Thyroid gland (tissue), 4 donors: ENCODE measurements around the gene SDCCAG8. TPM values are rescaled to one million over a fixed set of nuclear protein-coding genes. Genes with fewer than 3 reads are reported as not detected.

Experiments
- DNase-seq, 2 donors: peaks; one replicate each; pipeline ENCODE4 v3.0.0-alpha.2; 2019
- H3K27ac ChIP-seq, 3 donors: fragments of 200-600 bp; sonication (generic); 1 replicate in 2 of 3; 2 replicates in 1 of 3; pipeline ENCODE4 v1.5.1; 2016 to 2019; ENCODE audit warnings: mild to moderate bottlenecking in 1 of 3, moderate library complexity in 1 of 3
- H3K27me3 ChIP-seq: fragments of 200-600 bp; sonication (generic); one replicate; pipeline ENCODE4 v1.5.1; 2019
- H3K36me3 ChIP-seq, 2 donors: fragments of 200-600 bp; sonication (generic); one replicate each; pipeline ENCODE4 v1.5.1; 2016 to 2019
- H3K4me1 ChIP-seq, 2 donors: fragments of 200-600 bp; sonication (generic); one replicate each; pipeline ENCODE4 v1.5.1; 2017 to 2019
- H3K4me3 ChIP-seq, 3 donors: fragments of 200-600 bp; sonication (generic); replicated peaks in 1 of 3; 1 replicate in 2 of 3; 2 replicates in 1 of 3; pipeline ENCODE4 v1.5.1; 2016; ENCODE audit warnings: mild to moderate bottlenecking in 1 of 3
- H3K9me3 ChIP-seq: fragments of 200-600 bp; sonication (generic); one replicate; pipeline ENCODE4 v1.5.1; 2017
- CTCF ChIP-seq, 6 experiments: fragments of 200-600 bp in 3 of 6; fragments of 450-650 bp in 3 of 6; sonication (generic) in 3 of 6; IDR thresholded peaks; one replicate each; pipeline ENCODE4 v1.5.1; 2016 to 2019; ENCODE audit warnings: antibody characterized with exemption in 6 of 6, mild to moderate bottlenecking in 2 of 6, inconsistent platforms in 1 of 6, moderate library complexity in 1 of 6
- POLR2A ChIP-seq, 2 donors: fragments of 450-650 bp; IDR thresholded peaks; one replicate each; pipeline ENCODE4 v1.6.1; 2017; ENCODE audit warnings: antibody characterized with exemption in 2 of 2, mild to moderate bottlenecking in 2 of 2, moderate library complexity in 1 of 2
- WGBS, 2 donors: methylation state at CpG; one replicate each; pipeline ENCODE4 v1.1.5; 2017; 5-methylcytosine and 5-hydroxymethylcytosine counted together
- intact Hi-C: fragments of 100-400 bp; cut with DNase I; formaldehyde crosslinking; loops from one replicate; pipeline ENCODE4 v1.15.1; 2023
- total RNA-seq, 4 donors: library from RNA; depleted of rRNA; stranded (reverse); fragments of >200 nt; gene quantifications; one replicate each; pipeline ENCODE4 v1.2.3, GENCODE V29; 2016

The SDCCAG8 gene
- total RNA-seq, 4 donors from 2014 or later = 105 to 193 (median 115) TPM

GRCh38 chr1:243508943-243509342 lies 253.1 kb downstream of the SDCCAG8 start:
- 93 to 100% methylated on average over 1 of the region's 1 CpG for WGBS, 2 donors
- H3K4me3 ChIP-seq = no peak overlapping the region
- H3K36me3 ChIP-seq = no peaks in the 10 kb centered on the region
- no peak overlapping the region for H3K27ac ChIP-seq
- H3K4me1 ChIP-seq = no peaks in the 10 kb centered on the region
- no peak for DNase-seq
- intact Hi-C loops = no loop called here
- no peaks in the 10 kb centered on the region for H3K27me3 ChIP-seq
- H3K9me3 ChIP-seq = no peaks in the 10 kb centered on the region
- TF ChIP-seq POLR2A (IDR thresholded peaks at IDR 0.05) (no peak), CTCF (IDR thresholded peaks at IDR 0.05) (no peak)

GRCh38 chr1:243510928-243511327 lies 255.1 kb downstream of the SDCCAG8 start:
- Histone ChIP-seq H3K27me3 (no peaks in the 10 kb centered on the region), H3K9me3 (no peaks in the 10 kb centered on the region), H3K4me1 (no peaks in the 10 kb centered on the region), H3K4me3 (no peak overlapping the region), H3K36me3 (no peaks in the 10 kb centered on the region), H3K27ac (no peak overlapping the region)
- TF ChIP-seq CTCF (IDR thresholded peaks at IDR 0.05) (no peak), POLR2A (IDR thresholded peaks at IDR 0.05) (no peak)
- intact Hi-C loops = no loop called here
- WGBS, 2 donors = 94 to 100% methylated on average over 3 of the region's 3 CpGs
- DNase-seq = no peak

GRCh38 chr1:243513726-243514491 lies 258.1 kb downstream of the SDCCAG8 start:
- H3K36me3 ChIP-seq = no peaks in the 10 kb centered on the region
- H3K27me3 ChIP-seq = no peaks in the 10 kb centered on the region
- intact Hi-C loops = no loop called here
- H3K4me1 ChIP-seq = no peaks in the 10 kb centered on the region
- no peak overlapping the region for H3K4me3 ChIP-seq
- TF ChIP-seq POLR2A (IDR thresholded peaks at IDR 0.05) (no peak), CTCF (IDR thresholded peaks at IDR 0.05) (no peak)
- DNase-seq = no peak
- no peaks in the 10 kb centered on the region for H3K9me3 ChIP-seq
- 87 to 88% methylated on average over 7 of the region's 7 CpGs for WGBS, 2 donors
- no peak overlapping the region for H3K27ac ChIP-seq

GRCh38 chr1:243514927-243515326 lies 259.1 kb downstream of the SDCCAG8 start:
- H3K27ac ChIP-seq = no peak overlapping the region
- WGBS, 2 donors = 93 to 98% methylated on average over 1 of the region's 1 CpG
- no peaks in the 10 kb centered on the region for H3K4me1 ChIP-seq
- intact Hi-C loops = no loop called here
- TF ChIP-seq CTCF (IDR thresholded peaks at IDR 0.05) (no peak), POLR2A (IDR thresholded peaks at IDR 0.05) (no peak)
- DNase-seq = no peak
- no peaks in the 10 kb centered on the region for H3K27me3 ChIP-seq
- no peaks in the 10 kb centered on the region for H3K36me3 ChIP-seq
- no peak overlapping the region for H3K4me3 ChIP-seq
- H3K9me3 ChIP-seq = no peaks in the 10 kb centered on the region

GRCh38 chr1:243520831-243521230 lies 265.0 kb downstream of the SDCCAG8 start:
- H3K27ac ChIP-seq = no peak overlapping the region
- H3K36me3 ChIP-seq = no peaks in the 10 kb centered on the region
- peaks cover 7 to 14% of the 10 kb centered on the region in 2 donors for H3K4me1 ChIP-seq
- intact Hi-C loops = no loop called here
- WGBS, 2 donors = 88 to 92% methylated on average over 1 of the region's 1 CpG
- H3K4me3 ChIP-seq = no peak overlapping the region
- DNase-seq = no peak
- H3K9me3 ChIP-seq = no peaks in the 10 kb centered on the region
- TF ChIP-seq POLR2A (IDR thresholded peaks at IDR 0.05) (no peak), CTCF (IDR thresholded peaks at IDR 0.05) (no peak)
- no peaks in the 10 kb centered on the region for H3K27me3 ChIP-seq
